ENCODE results near the gene CREM.

GRCh38 chr10:35167342-35167741 is 40.7 kb downstream of the CREM start:
- no peak for TF ChIP-seq CTCF (conservative IDR thresholded peaks at IDR 0.05; ENCODE audit: low read depth, low read length)
- TF ChIP-seq POLR2A (IDR thresholded peaks at IDR 0.05; ENCODE audit: low read depth, low read length), result no peak
- no peak for TF ChIP-seq FOS (IDR thresholded peaks at IDR 0.05; ENCODE audit: low read depth, low read length)
- no peak for TF ChIP-seq RCOR1 (IDR thresholded peaks at IDR 0.05; ENCODE audit: insufficient replicate concordance, low read length)
- no peak for TF ChIP-seq RFX5 (IDR thresholded peaks at IDR 0.05; ENCODE audit: low read depth, low read length)
- TF ChIP-seq CHD1 (IDR thresholded peaks at IDR 0.05; ENCODE audit: low read depth, low read length), result no peak
- no peak for TF ChIP-seq ELK1 (IDR thresholded peaks at IDR 0.05; ENCODE audit: borderline replicate concordance, low read depth, low read length)
- TF ChIP-seq MXI1 (IDR thresholded peaks at IDR 0.05; ENCODE audit: borderline replicate concordance, low read depth, low read length), result no peak
- TF ChIP-seq BHLHE40 (IDR thresholded peaks at IDR 0.05; ENCODE audit: low read depth, low read length), result no peak
- no peak for TF ChIP-seq USF2 (IDR thresholded peaks at IDR 0.05; ENCODE audit: low read depth, low read length)
- no peak for TF ChIP-seq MAFK (IDR thresholded peaks at IDR 0.05; ENCODE audit: low read depth, low read length)
- TF ChIP-seq CEBPB (IDR thresholded peaks at IDR 0.05; ENCODE audit: low read depth, low read length), result no peak
- no peak for TF ChIP-seq RAD21 (IDR thresholded peaks at IDR 0.05; ENCODE audit: low read length)
- no peak for TF ChIP-seq SMC3 (IDR thresholded peaks at IDR 0.05; ENCODE audit: low read depth, low read length)

All from IMR-90 (cell line).